Measurements from ENCODE around the gene NUP43.

DNA sequence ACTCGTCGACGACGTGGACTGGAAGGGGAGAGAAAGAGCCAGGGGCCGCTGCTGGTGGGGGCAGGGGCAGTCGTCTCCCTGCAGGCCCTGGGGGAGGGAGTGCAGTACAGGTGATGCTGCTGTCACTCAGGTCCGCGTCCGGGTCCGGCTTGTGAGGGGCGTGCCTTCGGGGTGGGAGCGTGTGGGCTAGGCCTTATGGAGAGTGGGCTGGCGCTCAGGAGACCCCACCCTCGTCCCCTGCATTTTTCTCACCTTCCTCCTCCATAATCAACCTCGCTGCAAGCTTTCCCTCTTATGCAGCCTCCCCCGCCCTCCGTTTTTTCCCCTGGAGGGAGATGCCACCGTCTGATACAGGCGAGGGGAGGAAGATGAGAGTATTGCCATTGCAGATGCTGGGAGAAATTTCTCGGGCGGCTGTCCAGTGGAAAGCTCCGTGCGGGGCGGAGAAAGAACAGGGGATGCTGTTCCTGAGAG is 3.8 kb upstream of the NUP43 start:
- TF ChIP-seq POLR2A (IDR thresholded peaks at IDR 0.05): no peak
- TF ChIP-seq, protein P1, sequence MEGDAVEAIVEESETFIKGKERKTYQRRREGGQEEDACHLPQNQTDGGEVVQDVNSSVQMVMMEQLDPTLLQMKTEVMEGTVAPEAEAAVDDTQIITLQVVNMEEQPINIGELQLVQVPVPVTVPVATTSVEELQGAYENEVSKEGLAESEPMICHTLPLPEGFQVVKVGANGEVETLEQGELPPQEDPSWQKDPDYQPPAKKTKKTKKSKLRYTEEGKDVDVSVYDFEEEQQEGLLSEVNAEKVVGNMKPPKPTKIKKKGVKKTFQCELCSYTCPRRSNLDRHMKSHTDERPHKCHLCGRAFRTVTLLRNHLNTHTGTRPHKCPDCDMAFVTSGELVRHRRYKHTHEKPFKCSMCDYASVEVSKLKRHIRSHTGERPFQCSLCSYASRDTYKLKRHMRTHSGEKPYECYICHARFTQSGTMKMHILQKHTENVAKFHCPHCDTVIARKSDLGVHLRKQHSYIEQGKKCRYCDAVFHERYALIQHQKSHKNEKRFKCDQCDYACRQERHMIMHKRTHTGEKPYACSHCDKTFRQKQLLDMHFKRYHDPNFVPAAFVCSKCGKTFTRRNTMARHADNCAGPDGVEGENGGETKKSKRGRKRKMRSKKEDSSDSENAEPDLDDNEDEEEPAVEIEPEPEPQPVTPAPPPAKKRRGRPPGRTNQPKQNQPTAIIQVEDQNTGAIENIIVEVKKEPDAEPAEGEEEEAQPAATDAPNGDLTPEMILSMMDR (IDR thresholded peaks at IDR 0.05): no peak
